Activated naive CD8-positive, alpha-beta T cell treated with anti-CD3 and anti-CD28 coated beads for 36 hours (primary cell): ENCODE measurements around the gene THEMIS. TPM values are rescaled to one million over a fixed set of nuclear protein-coding genes. Genes with fewer than 3 reads are reported as not detected.
"Not testable (repeated sequence)": the region's sequence is repeated elsewhere in the genome, so short reads cannot be mapped to it uniquely, and the experiment has no call there.

Experiments used
- DNase-seq: peaks from one replicate; pipeline ENCODE4 v3.0.0; 2021
- H3K27ac Mint-ChIP-seq: one replicate; pipeline ENCODE4 v1.8.0; 2022; ENCODE audit warnings: mild to moderate bottlenecking, moderate library complexity, mixed read lengths
- H3K27me3 Mint-ChIP-seq: one replicate; pipeline ENCODE4 v1.8.0; 2022; ENCODE audit warnings: mild to moderate bottlenecking, mixed read lengths
- H3K36me3 Mint-ChIP-seq: one replicate; pipeline ENCODE4 v1.8.0; 2021; ENCODE audit warnings: mild to moderate bottlenecking, mixed read lengths
- H3K4me1 Mint-ChIP-seq: one replicate; pipeline ENCODE4 v1.8.0; 2021; ENCODE audit warnings: mixed read lengths
- H3K4me3 Mint-ChIP-seq: one replicate; pipeline ENCODE4 v1.8.0; 2022; ENCODE audit warnings: mild to moderate bottlenecking, moderate library complexity, mixed read lengths
- H3K9me3 Mint-ChIP-seq: one replicate; pipeline ENCODE4 v1.8.0; 2022; ENCODE audit warnings: mixed read lengths
- total RNA-seq, 2 experiments: library from RNA; stranded (reverse); gene quantifications; one replicate each; pipeline ENCODE4 v1.2.3, GENCODE V29; 2021

Gene THEMIS
- total RNA-seq, 2 experiments from 2014 or later = 48.3 to 49.7 TPM

DNA sequence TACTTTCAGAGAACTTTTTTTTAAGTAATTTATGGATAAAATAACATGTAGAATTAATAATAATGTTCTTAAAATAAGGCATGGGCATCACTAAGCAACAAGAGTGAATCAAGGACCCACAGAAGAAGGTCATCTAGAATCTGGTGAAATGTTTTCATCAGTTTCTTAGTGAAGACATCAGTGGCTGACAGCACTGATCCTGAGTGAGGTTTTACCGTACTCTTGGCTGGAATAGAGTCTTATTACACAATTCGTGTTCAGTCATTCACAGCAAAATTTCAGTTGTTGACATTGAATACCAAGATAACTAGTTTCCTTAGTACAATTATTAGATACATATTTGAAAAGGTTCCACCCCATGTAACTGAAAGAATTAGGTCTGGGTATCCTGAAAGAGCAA is 183.5 kb downstream of the THEMIS start:
- Mint-ChIP-seq H3K9me3 (no peaks in the 10 kb centered on the region), H3K4me1 (peaks cover 34% of the 10 kb centered on the region), H3K4me3 (no peak overlapping the region)

DNA sequence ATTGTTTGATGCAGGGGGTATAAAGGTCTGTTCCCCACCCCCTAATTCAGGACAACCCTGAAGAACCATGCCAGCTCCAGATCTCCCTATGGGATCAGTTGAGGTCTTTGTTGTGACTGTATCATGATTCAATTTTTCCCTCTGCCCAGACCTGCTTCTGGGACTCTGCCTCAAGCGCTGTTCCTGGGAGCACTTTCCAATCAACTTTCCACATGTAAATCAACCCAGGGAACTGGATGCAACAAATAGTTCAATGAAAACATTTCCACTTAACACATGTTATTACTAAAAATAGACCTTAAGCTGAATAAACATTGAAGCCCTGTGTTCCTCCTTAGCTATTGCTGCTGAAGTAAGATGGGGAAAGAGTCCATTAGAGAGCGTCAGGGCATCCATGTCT is 184.4 kb downstream of the THEMIS start:
- Mint-ChIP-seq H3K9me3 (no peaks in the 10 kb centered on the region), H3K36me3 (peaks cover 43% of the 10 kb centered on the region), H3K27ac (peak overlapping the region; percentile 7), H3K4me1 (peaks cover 34% of the 10 kb centered on the region), H3K4me3 (no peak overlapping the region), H3K27me3 (no peaks in the 10 kb centered on the region)
- no peak for DNase-seq

More for the DNA sequence above, 183.5 kb downstream of the THEMIS start:
- Mint-ChIP-seq H3K27ac (no peak overlapping the region), H3K36me3 (peaks cover 42% of the 10 kb centered on the region), H3K27me3 (no peaks in the 10 kb centered on the region)
- DNase-seq = no peak

DNA sequence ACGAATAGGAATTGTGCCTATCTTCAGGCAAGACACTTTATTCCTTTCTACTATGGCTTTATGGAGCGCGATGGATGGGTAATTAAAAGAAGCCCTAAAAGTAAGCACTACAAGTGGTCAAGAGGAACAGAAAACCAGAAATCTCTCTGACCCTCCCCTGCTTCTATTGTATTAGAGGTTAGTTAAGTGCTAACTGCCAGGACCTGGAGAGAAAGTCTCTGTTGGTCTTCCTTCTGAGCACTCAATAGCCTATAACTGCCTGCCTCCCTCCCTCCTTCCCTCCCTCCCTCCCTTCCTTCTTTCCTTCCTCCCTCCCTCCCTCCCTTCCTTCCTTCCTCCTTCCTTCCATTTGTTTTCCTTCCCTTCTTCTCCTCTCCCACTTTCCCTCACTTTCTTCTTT is 190.2 kb downstream of the THEMIS start:
- no peaks in the 10 kb centered on the region for H3K27me3 Mint-ChIP-seq
- no peak for DNase-seq
- H3K36me3 Mint-ChIP-seq = peaks cover 61% of the 10 kb centered on the region
- peaks cover 15% of the 10 kb centered on the region for H3K4me1 Mint-ChIP-seq
- H3K9me3 Mint-ChIP-seq = peaks cover 4% of the 10 kb centered on the region
- no peak overlapping the region for H3K27ac Mint-ChIP-seq
- H3K4me3 Mint-ChIP-seq = no peak overlapping the region

DNA sequence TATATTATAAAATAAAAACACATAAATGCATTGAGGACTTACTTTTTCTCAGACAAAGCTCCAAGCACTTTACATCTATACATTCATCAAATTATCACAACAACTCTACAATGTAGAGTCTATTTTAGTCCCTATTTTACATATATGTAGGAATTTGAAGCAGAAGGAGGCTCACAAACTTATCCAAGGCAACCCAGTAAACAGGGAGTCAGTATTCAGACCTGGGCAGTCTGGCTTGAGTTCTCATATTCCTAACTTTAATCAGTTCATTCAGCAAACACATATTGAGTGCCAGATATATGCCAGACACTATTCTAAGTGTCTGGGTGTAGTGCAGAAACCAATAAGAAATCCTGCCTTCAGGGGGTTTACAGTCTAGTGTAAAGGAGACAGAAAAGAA is 194.6 kb downstream of the THEMIS start:
- H3K4me1 Mint-ChIP-seq = no peaks in the 10 kb centered on the region
- H3K27ac Mint-ChIP-seq = no peak overlapping the region
- no peak for DNase-seq
- H3K9me3 Mint-ChIP-seq = peaks cover 19% of the 10 kb centered on the region
- H3K4me3 Mint-ChIP-seq = no peak overlapping the region
- no peaks in the 10 kb centered on the region for H3K27me3 Mint-ChIP-seq
- H3K36me3 Mint-ChIP-seq = peaks cover 68% of the 10 kb centered on the region

DNA sequence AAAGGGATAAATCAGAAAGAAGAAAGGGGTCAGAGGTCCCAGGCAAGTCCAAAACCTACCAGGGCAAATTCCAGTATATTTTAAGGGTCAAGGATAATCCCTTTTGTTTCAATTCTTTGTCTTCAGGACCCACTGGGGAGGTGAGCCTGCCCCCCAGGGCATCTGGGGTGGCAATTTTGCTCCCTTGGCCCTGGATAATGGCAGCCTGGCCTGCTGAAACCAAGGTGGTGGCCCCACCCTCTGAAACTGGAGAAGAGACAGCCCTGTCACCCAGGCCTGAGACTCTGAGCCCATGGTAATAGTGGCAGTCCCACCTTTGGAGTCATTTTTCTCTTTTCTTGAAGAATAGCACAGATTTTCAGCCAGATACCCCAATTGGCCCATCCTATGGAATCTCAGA is 205.8 kb downstream of the THEMIS start:
- Mint-ChIP-seq H3K36me3 (peaks cover 48% of the 10 kb centered on the region), H3K9me3 (peaks cover 2% of the 10 kb centered on the region), H3K4me1 (no peaks in the 10 kb centered on the region), H3K27me3 (no peaks in the 10 kb centered on the region), H3K27ac (no peak overlapping the region), H3K4me3 (no peak overlapping the region)
- DNase-seq = no peak

DNA sequence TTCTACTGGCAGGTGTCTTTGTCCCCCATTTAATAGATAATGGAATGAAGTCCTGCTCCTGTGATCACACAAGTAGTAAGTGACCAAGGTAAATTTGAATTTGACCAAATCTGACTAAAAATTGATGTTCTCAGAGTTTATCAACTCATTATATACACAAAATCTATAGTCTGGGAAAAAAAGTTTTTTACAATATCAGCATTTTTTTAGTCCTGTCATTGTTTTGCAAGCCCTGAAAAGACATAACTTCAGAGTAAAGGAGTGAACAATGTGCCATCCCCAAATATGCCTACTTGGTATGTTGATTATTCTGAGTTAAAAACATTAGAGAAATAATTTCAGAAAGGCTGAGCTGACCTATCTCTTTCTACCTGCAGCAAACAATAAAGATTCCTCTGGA is 209.7 kb downstream of the THEMIS start:
- Mint-ChIP-seq H3K4me3 (no peak overlapping the region), H3K9me3 (peaks cover 21% of the 10 kb centered on the region), H3K4me1 (no peaks in the 10 kb centered on the region), H3K27ac (no peak overlapping the region), H3K36me3 (peaks cover 59% of the 10 kb centered on the region), H3K27me3 (no peaks in the 10 kb centered on the region)
- no peak for DNase-seq

DNA sequence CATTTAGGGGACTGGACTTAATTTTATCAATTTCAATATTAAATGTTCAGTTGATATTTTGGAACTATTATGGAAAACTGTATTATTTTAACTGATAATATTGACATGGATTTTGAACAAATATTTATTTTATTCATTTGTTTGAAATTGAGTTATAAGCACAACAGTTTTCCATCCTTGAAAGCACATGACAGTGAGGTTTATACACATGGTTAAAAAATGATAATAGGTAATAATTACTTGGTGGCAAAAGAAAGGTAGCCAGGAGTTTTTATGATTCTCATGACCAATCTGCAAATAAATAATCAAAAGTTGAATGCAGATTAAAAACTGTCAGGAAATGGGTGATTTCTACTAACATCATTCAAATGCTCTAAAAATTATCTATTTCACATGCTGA is 210.3 kb downstream of the THEMIS start:
- H3K27ac Mint-ChIP-seq = no peak overlapping the region
- peaks cover 60% of the 10 kb centered on the region for H3K36me3 Mint-ChIP-seq
- H3K9me3 Mint-ChIP-seq = peaks cover 26% of the 10 kb centered on the region

DNA sequence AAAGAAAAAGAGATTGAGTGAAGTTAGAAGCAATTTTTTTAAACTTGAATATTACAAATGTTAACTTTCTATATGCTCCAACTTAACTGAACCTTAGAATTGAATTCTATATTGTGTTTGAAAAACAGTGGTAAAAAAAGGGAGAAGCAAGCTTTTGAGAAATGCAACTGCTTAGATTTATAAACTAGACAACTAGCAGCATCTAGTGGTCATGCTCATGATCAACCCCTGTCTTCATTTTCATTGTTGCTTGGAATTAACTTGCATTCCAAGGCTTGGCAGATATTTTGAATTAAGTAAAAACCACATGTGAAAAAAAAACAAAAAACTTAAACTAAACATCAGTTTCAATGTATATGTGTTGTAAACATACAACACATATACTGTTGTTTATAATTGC is 210.8 kb downstream of the THEMIS start:
- Mint-ChIP-seq H3K4me3 (no peak overlapping the region), H3K27me3 (no peaks in the 10 kb centered on the region), H3K36me3 (peaks cover 55% of the 10 kb centered on the region), H3K4me1 (no peaks in the 10 kb centered on the region), H3K27ac (no peak overlapping the region), H3K9me3 (peaks cover 27% of the 10 kb centered on the region)
- DNase-seq = no peak

More for the DNA sequence above, 210.3 kb downstream of the THEMIS start:
- Mint-ChIP-seq H3K27me3 (no peaks in the 10 kb centered on the region), H3K4me3 (no peak overlapping the region), H3K4me1 (no peaks in the 10 kb centered on the region)
- DNase-seq = no peak

DNA sequence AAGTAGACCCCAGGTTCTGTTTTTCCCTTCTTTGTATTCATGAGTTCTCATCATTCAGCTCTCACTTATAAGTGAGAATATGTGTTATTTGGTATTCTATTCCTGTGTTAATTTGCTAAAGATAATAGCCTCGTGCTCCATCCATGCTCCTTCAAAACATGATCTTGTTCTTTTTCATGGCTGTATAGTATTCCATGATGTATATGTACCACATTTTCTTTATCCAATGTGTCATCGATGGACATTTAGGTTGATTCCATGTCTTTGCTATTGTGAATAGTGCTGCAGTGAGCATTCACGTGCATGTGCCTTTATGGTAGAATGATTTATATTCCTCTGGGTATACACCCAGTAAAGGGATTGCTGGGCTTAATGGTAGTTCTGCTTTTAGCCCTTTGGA is 213.4 kb downstream of the THEMIS start:
- DNase-seq, H3K4me3 Mint-ChIP-seq, H3K27me3 Mint-ChIP-seq, H3K4me1 Mint-ChIP-seq, H3K27ac Mint-ChIP-seq: not testable (repeated sequence)
- H3K36me3 Mint-ChIP-seq = peaks cover 48% of the 10 kb centered on the region
- H3K9me3 Mint-ChIP-seq = peaks cover 29% of the 10 kb centered on the region

DNA sequence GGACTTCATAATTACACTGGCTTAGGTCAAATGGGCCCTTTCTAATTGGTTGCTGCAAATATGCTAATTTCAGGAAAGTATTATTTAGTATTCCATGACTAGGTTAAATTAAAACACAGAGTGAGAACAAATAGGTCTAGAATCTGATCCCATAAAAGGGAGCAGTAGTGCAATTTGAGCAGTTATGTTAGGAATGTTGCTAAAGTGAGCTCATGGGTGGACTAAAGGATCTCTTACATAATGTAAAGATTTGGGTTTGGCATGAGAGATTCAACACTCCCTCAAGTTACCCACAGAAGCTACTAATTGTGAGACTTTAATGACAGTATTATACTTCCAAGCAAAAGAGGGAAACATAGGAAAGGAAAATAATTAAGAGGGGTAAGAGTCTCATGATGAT is 214.8 kb downstream of the THEMIS start:
- H3K27me3 Mint-ChIP-seq = no peaks in the 10 kb centered on the region
- DNase-seq = no peak
- peaks cover 40% of the 10 kb centered on the region for H3K36me3 Mint-ChIP-seq
- H3K9me3 Mint-ChIP-seq = peaks cover 29% of the 10 kb centered on the region
- H3K4me1 Mint-ChIP-seq = no peaks in the 10 kb centered on the region
- H3K4me3 Mint-ChIP-seq = no peak overlapping the region
- no peak overlapping the region for H3K27ac Mint-ChIP-seq

DNA sequence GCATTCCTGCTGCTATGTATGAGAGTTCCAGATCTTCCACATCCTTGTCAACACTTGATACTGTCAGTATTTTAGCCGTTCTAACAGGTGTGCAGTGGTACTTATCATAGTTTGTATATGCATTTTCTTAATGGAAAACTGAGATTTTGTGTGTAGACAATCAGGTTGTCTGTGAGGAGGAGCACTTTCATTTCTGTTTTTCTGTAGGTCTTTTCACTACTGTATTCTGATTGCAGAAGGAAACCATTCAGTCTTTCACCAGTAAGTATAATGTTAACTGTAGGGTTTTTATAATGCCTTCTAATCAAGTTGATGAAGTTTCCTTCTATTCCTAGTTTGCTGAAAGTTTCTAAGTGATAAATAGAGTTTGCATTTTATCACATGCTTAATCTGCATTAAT is 216.4 kb downstream of the THEMIS start:
- Mint-ChIP-seq H3K36me3 (peaks cover 31% of the 10 kb centered on the region), H3K27ac (no peak overlapping the region), H3K9me3 (peaks cover 34% of the 10 kb centered on the region), H3K4me1 (no peaks in the 10 kb centered on the region), H3K4me3 (no peak overlapping the region), H3K27me3 (no peaks in the 10 kb centered on the region)
- no peak for DNase-seq
